MCF 10A (cell line): ENCODE results near the gene SEMA4D. TPM values are rescaled to one million over a fixed set of nuclear protein-coding genes. Genes with fewer than 3 reads are reported as not detected.
A peak's percentile ranks its signal among the peaks of the same experiment; 100 is the strongest.

ENCODE experiments used
- BruUV-seq: library from RNA; stranded (reverse); fragments of 400-500 nt; replicated peaks from 2 replicates; lab custom pipeline; 2021; lab: Mats Ljungman, UMichigan
- CTCF ChIA-PET: fragments of 300-600 bp; sonication (Branson Sonifier 250); formaldehyde crosslinking; extraction: SDS; loops from one replicate; lab custom pipeline; 2021; ENCODE audit warnings: antibody characterized with exemption, inconsistent platforms; lab: Yijun Ruan, JAX
- POLR2A ChIA-PET: fragments of 300-600, 350-650 bp; sonication (Branson Sonifier 250); formaldehyde crosslinking; extraction: SDS; loops from one replicate; lab custom pipeline; 2020; ENCODE audit warnings: antibody characterized with exemption, inconsistent platforms; lab: Yijun Ruan, JAX
- DNase-seq: peaks from one replicate; pipeline ENCODE4 v3.0.0-alpha.2; 2018; ENCODE audit not compliant: unreplicated experiment
- H3K27ac Mint-ChIP-seq: one replicate; pipeline ENCODE4 v1.8.0; 2022; ENCODE audit warnings: mild to moderate bottlenecking, low read depth, mixed read lengths; ENCODE audit not compliant: unreplicated experiment
- H3K27me3 Mint-ChIP-seq: one replicate; pipeline ENCODE4 v1.8.0; 2022; ENCODE audit warnings: mixed read lengths; ENCODE audit not compliant: insufficient read depth, unreplicated experiment
- H3K36me3 Mint-ChIP-seq: one replicate; pipeline ENCODE4 v1.8.0; 2022; ENCODE audit warnings: mild to moderate bottlenecking, moderate library complexity, mixed read lengths; ENCODE audit not compliant: insufficient read depth, unreplicated experiment
- H3K4me1 Mint-ChIP-seq: one replicate; pipeline ENCODE4 v1.8.0; 2022; ENCODE audit warnings: mixed read lengths; ENCODE audit not compliant: insufficient read depth, unreplicated experiment
- H3K4me3 Mint-ChIP-seq: one replicate; pipeline ENCODE4 v1.8.0; 2022; ENCODE audit warnings: mild to moderate bottlenecking, moderate library complexity, mixed read lengths; ENCODE audit not compliant: unreplicated experiment
- H3K9me3 Mint-ChIP-seq: one replicate; pipeline ENCODE4 v1.8.0; 2022; ENCODE audit warnings: mixed read lengths; ENCODE audit not compliant: unreplicated experiment
- intact Hi-C: fragments of 100-400 bp; cut with micrococcal nuclease; formaldehyde crosslinking; loops from 2 replicates; pipeline ENCODE4 v1.14.1; 2022
- total RNA-seq: library from RNA; stranded (reverse); gene quantifications from 2 replicates; pipeline ENCODE4 v1.2.3, GENCODE V29; 2022
- TF ChIP-seq, protein P1 (sequence below): fragments of 200-600 bp; IDR thresholded peaks from one replicate; pipeline ENCODE4 v1.8.0; 2022; ENCODE audit warnings: antibody characterized with exemption, mild to moderate bottlenecking; ENCODE audit not compliant: unreplicated experiment

SEMA4D gene
- total RNA-seq, 1 experiment from 2014 or later: 4.2 TPM

DNA sequence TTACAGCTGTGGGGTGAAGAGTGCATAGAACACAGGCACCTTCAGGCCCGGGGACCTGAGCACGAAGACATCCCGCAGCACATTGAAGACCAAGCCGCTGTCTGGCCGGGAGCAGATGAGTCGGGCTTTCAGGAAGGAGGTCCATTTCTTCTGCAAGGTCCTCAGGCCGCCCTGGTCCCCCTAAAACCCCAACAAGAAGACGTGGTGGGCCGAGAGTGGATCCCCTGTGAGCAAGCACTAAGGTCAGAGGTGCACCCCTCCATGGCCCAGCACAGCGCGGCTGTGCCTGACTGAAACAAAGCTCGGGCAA, 109.1 kb downstream of the SEMA4D start:
- Mint-ChIP-seq H3K4me1 (peaks cover 4% of the 10 kb centered on the region), H3K36me3 (peaks cover 8% of the 10 kb centered on the region), H3K4me3 (no peak overlapping the region), H3K27me3 (no peaks in the 10 kb centered on the region), H3K27ac (no peak overlapping the region), H3K9me3 (no peaks in the 10 kb centered on the region)
- ChIA-PET POLR2A (interaction anchor here (0.6 to 1.6 kb wide), 7 partner anchors 64 to 1670 kb away, joined by 3 to 7 read pairs (median 4); partner anchors contain the start of gene SECISBP2), CTCF (interaction anchor here (3.2 kb wide), 1 partner anchor 160 kb away, joined by 11 read pairs; no protein-coding TSS in a partner anchor)
- TF ChIP-seq, protein P1, sequence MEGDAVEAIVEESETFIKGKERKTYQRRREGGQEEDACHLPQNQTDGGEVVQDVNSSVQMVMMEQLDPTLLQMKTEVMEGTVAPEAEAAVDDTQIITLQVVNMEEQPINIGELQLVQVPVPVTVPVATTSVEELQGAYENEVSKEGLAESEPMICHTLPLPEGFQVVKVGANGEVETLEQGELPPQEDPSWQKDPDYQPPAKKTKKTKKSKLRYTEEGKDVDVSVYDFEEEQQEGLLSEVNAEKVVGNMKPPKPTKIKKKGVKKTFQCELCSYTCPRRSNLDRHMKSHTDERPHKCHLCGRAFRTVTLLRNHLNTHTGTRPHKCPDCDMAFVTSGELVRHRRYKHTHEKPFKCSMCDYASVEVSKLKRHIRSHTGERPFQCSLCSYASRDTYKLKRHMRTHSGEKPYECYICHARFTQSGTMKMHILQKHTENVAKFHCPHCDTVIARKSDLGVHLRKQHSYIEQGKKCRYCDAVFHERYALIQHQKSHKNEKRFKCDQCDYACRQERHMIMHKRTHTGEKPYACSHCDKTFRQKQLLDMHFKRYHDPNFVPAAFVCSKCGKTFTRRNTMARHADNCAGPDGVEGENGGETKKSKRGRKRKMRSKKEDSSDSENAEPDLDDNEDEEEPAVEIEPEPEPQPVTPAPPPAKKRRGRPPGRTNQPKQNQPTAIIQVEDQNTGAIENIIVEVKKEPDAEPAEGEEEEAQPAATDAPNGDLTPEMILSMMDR: no peak
- intact Hi-C loops: loop anchor here (1.0 kb wide), 1 partner anchor 71 kb away; the partner anchor contains the start of gene SECISBP2
- DNase-seq: no peak
- BruUV-seq: no TSS peak

DNA sequence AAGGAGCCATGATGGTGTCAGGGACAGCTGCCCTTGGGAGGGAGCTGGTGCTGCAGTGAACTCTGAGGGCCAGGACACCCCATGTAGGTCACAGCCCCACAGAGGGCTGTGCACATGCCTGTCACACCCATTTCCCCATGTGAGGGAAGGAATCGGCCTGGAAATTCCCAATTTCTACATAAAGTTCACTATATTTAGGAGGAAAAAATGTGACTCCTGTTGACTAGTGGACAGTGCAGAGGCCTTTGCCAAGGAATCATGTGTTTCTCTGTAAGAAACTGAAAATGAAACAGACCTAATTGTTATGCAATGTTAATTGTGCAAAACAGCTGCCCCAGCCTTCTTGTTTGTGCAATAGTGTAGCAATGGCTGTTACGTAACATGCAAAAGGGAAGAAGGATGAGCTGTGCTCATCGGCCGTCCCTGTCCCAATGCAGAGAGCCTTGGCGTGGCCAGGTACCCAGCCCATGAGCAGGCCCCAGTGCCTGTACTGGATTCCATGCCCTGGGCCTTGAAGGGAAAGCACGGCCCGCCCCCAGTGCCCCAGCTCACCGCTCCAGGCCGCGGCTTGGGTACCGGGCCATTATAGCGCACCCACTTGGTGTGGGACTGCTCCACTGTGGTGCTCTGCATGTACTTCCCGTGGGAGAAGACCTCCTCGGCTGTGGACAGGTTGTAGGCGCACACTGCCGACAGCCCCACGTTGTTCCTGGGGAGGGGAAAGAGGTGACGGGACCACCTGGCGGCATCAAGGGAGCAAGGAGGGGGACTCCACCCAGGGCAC, 109.6 kb downstream of the SEMA4D start:
- CTCF ChIA-PET: interaction anchor here (0.6 to 3.2 kb wide), 5 partner anchors 22 to 161 kb away, joined by 3 to 11 read pairs (median 3); no protein-coding TSS in a partner anchor
- peaks cover 8% of the 10 kb centered on the region for H3K36me3 Mint-ChIP-seq
- no TSS peak for BruUV-seq
- POLR2A ChIA-PET: interaction anchor here (0.6 to 1.6 kb wide), 10 partner anchors 27 to 168 kb away, joined by 3 to 7 read pairs (median 4); partner anchors contain the start of gene SECISBP2
- H3K27ac Mint-ChIP-seq: peak overlapping the region; percentile 54
- TF ChIP-seq, protein P1: no peak
- no peaks in the 10 kb centered on the region for H3K27me3 Mint-ChIP-seq
- peak; percentile 94 for DNase-seq
- H3K4me1 Mint-ChIP-seq: peaks cover 4% of the 10 kb centered on the region
- no peaks in the 10 kb centered on the region for H3K9me3 Mint-ChIP-seq
- intact Hi-C loops: loop anchor here (1.0 kb wide), 1 partner anchor 70 kb away; the partner anchor contains the start of gene SECISBP2
- no peak overlapping the region for H3K4me3 Mint-ChIP-seq

DNA sequence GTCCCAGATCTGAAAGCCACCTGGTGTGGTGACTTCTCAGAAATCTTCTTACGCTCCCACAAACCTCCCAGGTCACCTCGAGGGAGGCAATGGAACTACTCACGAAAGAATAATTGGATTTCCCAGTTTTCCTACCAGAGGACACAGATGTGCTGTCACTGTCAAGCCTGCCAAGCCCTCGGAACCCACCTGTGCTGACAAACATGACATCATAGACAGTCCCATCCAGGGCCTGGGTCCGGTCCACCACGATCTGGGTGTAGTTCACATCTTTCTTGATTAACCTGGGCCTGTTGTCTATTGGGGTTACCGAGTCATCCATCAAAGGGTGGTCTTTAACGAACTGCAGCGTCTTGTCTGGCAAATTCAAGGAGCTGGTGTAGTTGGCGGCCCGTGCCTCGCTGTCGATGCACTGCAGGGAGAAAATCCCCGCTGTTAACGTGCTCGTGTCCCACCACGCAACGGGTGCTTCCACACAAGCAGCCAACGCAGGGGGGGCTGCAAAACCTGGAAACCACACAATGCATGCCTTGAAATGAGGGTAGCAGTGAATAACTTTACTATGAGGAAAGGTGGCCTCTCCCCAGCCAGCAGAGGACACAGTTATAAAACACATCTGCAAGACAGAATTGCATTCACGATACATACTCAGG, 110.6 kb downstream of the SEMA4D start:
- Mint-ChIP-seq H3K27me3 (no peaks in the 10 kb centered on the region), H3K36me3 (peaks cover 8% of the 10 kb centered on the region), H3K4me3 (no peak overlapping the region), H3K9me3 (no peaks in the 10 kb centered on the region), H3K27ac (peak overlapping the region; percentile 54), H3K4me1 (peaks cover 4% of the 10 kb centered on the region)
- intact Hi-C loops: no loop called here
- ChIA-PET CTCF (interaction anchor here (0.6 to 1.0 kb wide), 4 partner anchors 36 to 161 kb away, joined by 3 to 4 read pairs (median 3); no protein-coding TSS in a partner anchor), POLR2A (interaction anchor here (0.7 to 1.6 kb wide), 9 partner anchors 26 to 169 kb away, joined by 3 to 7 read pairs (median 4); partner anchors contain the start of gene SECISBP2)
- no TSS peak for BruUV-seq
- TF ChIP-seq, protein P1: no peak
- no peak for DNase-seq

GRCh38 chr9:89386797-89387196, 111.1 kb downstream of the SEMA4D start:
- CTCF ChIA-PET: no interaction called here
- no peaks in the 10 kb centered on the region for H3K9me3 Mint-ChIP-seq

More at GRCh38 chr9:89386797-89387196, 111.1 kb downstream of the SEMA4D start:
- no peak overlapping the region for H3K27ac Mint-ChIP-seq
- intact Hi-C loops: no loop called here
- no peak overlapping the region for H3K4me3 Mint-ChIP-seq
- peaks cover 4% of the 10 kb centered on the region for H3K4me1 Mint-ChIP-seq
- no peaks in the 10 kb centered on the region for H3K27me3 Mint-ChIP-seq
- TF ChIP-seq, protein P1: no peak
- BruUV-seq: no TSS peak
- peak; percentile 32 for DNase-seq
- H3K36me3 Mint-ChIP-seq: peaks cover 5% of the 10 kb centered on the region
- POLR2A ChIA-PET: no interaction called here
